SHP77 treated with DMSO at 0.1 percent for 48 hours (cell line): Measurements from ENCODE around the gene TMEM69.
"Not testable (repeated sequence)": the region's sequence is repeated elsewhere in the genome, so short reads cannot be mapped to it uniquely, and the experiment has no call there.

Source experiments
- DNase-seq: peaks from one replicate; lab custom pipeline; 2025; lab: John Stamatoyannopoulos, UW

The TMEM69 gene

DNA sequence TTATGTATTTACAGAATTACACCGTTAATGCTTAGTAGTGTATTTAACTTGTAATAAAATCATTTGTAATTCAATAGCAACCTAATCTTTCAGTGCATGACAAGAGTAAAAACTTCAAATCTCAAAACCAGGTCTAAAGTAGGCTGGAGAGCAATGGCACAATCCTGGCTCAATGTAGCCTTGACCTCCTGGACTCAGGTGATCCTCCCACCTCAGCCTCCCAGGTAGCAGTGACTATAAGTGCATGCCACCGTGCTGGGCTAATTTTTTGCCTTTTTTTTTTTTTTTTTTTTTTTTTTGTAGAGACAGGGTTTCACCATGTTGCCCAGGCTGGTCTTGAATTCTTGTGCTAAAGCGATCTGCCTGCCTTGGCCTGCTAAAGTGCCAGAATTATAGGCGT lies 51.2 kb downstream of the TMEM69 start:
- DNase-seq: no peak

DNA sequence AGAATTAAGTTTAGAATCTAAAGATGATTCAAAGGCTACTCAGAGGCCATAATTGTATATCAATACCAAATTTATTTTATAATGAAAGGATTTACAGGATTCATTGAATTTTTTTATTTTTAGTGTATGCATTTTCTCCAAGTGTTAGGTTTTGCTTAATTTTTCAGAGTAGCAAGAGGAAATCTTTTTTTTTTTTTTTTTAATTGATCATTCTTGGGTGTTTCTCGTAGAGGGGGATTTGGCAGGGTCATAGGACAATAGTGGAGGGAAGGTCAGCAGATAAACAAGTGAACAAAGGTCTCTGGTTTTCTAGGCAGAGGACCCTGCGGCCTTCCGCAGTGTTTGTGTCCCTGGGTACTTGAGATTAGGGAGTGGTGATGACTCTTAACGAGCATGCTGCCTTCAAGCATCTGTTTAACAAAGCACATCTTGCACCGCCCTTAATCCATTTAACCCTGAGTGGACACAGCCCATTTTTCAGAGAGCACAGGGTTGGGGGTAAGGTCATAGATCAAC lies 51.7 kb downstream of the TMEM69 start:
- DNase-seq: not testable (repeated sequence)
